PFSK-1 (cell line): ENCODE data around the gene FBLIM1.

Experiments
- FOXP2 ChIP-seq: optimal IDR thresholded peaks from 2 replicates; pipeline ENCODE3; 2011; ENCODE audit warnings: borderline replicate concordance, control low read depth, inconsistent platforms; ENCODE audit not compliant: insufficient read depth; ENCODE audit errors: extremely low read length, extremely low read depth
- POLR2AphosphoS5 ChIP-seq: IDR thresholded peaks from 2 replicates; pipeline ENCODE4 v1.6.1; 2012; ENCODE audit warnings: low read depth, mild to moderate bottlenecking, control low read depth, low read length, moderate library complexity
- REST ChIP-seq, 2 experiments: IDR thresholded peaks; 2 replicates each; pipeline versions ENCODE4 v1.6.1 to v1.8.0; 2011 to 2012; ENCODE audit warnings: low read depth in 2 of 2, low read length in 2 of 2, control low read depth in 1 of 2, inconsistent platforms in 1 of 2, mild to moderate bottlenecking in 1 of 2, moderate library complexity in 1 of 2; ENCODE audit not compliant: insufficient read depth in 1 of 2
- SIN3A ChIP-seq: IDR thresholded peaks from 2 replicates; pipeline ENCODE4 v1.6.1; 2012; ENCODE audit warnings: mild to moderate bottlenecking, low read length, moderate library complexity, borderline replicate concordance; ENCODE audit not compliant: insufficient read depth
- TAF1 ChIP-seq: IDR thresholded peaks from 2 replicates; pipeline ENCODE4 v1.6.1; 2012; ENCODE audit warnings: low read length, control low read depth, borderline replicate concordance; ENCODE audit not compliant: insufficient read depth

The FBLIM1 gene

DNA sequence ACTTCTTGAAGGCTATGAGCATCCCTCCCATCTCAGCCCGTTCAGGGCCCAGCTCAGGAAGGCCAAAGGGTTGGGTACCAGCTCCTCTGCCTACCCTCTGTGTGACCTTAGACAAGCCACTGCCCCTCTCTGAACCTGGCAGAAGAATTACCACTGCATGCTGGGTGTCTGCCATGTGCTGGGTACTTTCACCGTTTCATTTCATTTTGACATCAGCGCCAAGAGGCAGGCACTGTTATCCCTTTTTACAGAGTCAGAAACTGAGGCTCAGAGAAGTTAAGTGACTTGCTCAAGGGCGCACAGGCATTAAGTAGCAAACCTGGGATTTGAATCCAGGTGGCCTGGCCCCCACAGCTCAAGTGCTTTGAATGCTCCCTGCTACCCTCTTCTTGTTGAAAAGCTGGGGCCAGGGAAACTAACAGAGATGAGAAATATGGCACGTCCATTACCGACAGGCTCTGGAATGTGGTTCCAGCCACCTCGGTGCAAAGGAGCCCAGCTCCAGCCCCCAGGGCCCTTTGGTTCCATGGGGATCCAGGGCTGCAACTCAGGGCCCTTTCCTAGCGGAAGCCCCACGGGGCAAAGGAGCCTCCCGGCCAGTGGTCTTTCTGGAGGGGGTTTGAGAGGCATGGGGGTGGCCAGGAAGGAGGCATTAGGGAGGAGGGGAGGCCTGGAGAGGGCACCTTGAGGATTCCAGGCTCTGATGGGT is 9.8 kb upstream of the FBLIM1 start:
- TF ChIP-seq POLR2AphosphoS5 (no peak), SIN3A (no peak), TAF1 (no peak)

DNA sequence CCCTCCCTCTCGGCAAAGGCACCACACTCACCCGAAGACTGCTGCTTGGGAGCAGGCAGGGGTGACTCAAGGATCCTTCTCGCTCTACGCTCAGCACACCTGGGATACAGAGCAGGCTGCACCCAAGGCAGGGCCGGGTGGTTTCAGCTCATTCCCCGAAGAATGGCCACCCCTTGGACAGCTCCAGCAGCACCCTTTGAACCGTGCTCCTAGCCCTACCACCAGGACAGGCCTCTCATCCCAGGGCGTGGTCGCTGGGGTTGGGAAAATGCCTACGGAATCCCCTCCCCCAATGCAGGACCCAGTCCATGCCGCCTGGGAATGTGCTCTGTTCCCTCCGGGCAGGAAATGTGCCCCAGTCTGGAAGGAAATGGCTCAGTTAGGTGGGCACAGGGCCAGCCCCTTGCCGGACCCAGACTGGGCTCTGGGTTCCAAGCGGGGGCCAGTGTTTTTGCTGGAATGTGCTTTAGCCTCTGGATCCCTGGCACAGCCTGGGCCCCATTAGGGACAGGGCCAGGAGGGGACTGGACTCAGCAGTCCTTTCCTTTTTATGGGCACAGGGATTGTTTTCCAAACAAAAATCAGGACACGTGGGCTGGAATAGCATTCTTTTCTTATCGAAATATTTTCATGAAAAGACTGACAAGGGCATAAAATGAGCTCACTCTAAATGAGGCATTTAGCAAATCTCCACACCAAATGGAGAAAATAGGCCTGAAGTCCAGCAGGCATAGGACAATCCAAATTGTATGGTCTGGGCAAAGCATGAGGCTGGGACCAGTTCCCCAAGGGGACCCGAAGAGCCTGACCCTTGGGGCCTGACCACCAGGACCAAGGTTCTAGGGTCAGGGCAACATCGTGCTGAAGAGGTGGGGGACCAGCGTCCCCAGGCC is 8.9 kb upstream of the FBLIM1 start:
- no peak for TF ChIP-seq SIN3A
- no peak for TF ChIP-seq FOXP2
- TF ChIP-seq REST (IDR thresholded peaks at IDR 0.05; ENCODE audit: insufficient read depth in 1 of 2, low read depth in 2 of 2, low read length in 2 of 2): no peak

- TF ChIP-seq POLR2AphosphoS5: no peak
- TF ChIP-seq SIN3A: no peak
- TF ChIP-seq FOXP2: no peak
- no peak for TF ChIP-seq REST (IDR thresholded peaks at IDR 0.05; ENCODE audit: insufficient read depth in 1 of 2, low read depth in 2 of 2, low read length in 2 of 2)
- TF ChIP-seq TAF1: no peak
These were observed 7.7 kb upstream of the FBLIM1 start for GRCh38 chr1:15750924-15751323.

- TF ChIP-seq SIN3A: no peak
These were observed 6.9 kb upstream of the FBLIM1 start for GRCh38 chr1:15751717-15752116.

DNA sequence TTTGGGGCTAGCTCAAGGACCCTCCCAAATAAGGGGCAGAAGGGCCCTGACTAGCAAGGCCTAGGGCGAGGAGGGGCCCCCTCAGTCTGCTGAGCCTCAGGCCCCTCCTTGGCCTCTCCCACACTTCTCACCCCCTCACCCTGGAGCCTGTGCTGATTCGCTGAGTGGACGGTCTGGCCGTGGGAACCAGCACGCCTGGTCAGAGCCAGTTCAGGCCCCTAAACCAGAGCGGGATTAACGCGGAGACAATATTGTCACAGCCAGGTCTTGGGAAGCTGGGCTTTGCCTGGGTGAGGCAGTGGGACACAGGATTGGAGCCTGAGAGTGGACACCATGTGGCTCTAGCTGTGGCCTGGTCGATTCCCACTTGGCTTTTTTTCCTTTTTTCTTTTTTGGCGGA is 4.8 kb upstream of the FBLIM1 start:
- TF ChIP-seq POLR2AphosphoS5 (no peak), REST (IDR thresholded peaks at IDR 0.05; ENCODE audit: insufficient read depth in 1 of 2, low read depth in 2 of 2, low read length in 2 of 2) (no peak), SIN3A (no peak), TAF1 (no peak), FOXP2 (no peak)

- TF ChIP-seq SIN3A (no peak), REST (IDR thresholded peaks at IDR 0.05; ENCODE audit: insufficient read depth in 1 of 2, low read depth in 2 of 2, low read length in 2 of 2) (no peak), POLR2AphosphoS5 (no peak), TAF1 (no peak)
These were observed 3.5 kb upstream of the FBLIM1 start for GRCh38 chr1:15755021-15755645.
